Endothelial cell (in vitro differentiated cells): ENCODE results near the gene MYOZ1. TPM values are rescaled to one million over a fixed set of nuclear protein-coding genes. Genes with fewer than 3 reads are reported as not detected.
"Not testable (repeated sequence)": the region's sequence is repeated elsewhere in the genome, so short reads cannot be mapped to it uniquely, and the experiment has no call there.

Source experiments
- DNase-seq: peaks from one replicate; pipeline ENCODE4 v3.0.0; 2021; ENCODE audit warnings: low spot score
- H3K27ac Mint-ChIP-seq: one replicate; pipeline ENCODE4 v1.8.0; 2021; ENCODE audit warnings: mixed read lengths, inconsistent platforms; ENCODE audit not compliant: unreplicated experiment
- H3K27me3 Mint-ChIP-seq: one replicate; pipeline ENCODE4 v1.8.0; 2021; ENCODE audit warnings: mild to moderate bottlenecking, moderate library complexity, mixed read lengths, inconsistent platforms; ENCODE audit not compliant: unreplicated experiment
- H3K36me3 Mint-ChIP-seq: one replicate; pipeline ENCODE4 v1.8.0; 2021; ENCODE audit warnings: mild to moderate bottlenecking, low read depth, mixed read lengths, inconsistent platforms; ENCODE audit not compliant: unreplicated experiment
- H3K4me1 Mint-ChIP-seq: one replicate; pipeline ENCODE4 v1.8.0; 2021; ENCODE audit warnings: mild to moderate bottlenecking, mixed read lengths, inconsistent platforms; ENCODE audit not compliant: unreplicated experiment
- H3K4me3 Mint-ChIP-seq: one replicate; pipeline ENCODE4 v1.8.0; 2021; ENCODE audit warnings: mild to moderate bottlenecking, mixed read lengths, inconsistent platforms; ENCODE audit not compliant: unreplicated experiment
- H3K9me3 Mint-ChIP-seq: one replicate; pipeline ENCODE4 v1.8.0; 2021; ENCODE audit warnings: mixed read lengths, inconsistent platforms; ENCODE audit not compliant: unreplicated experiment
- long read RNA-seq: library from polyadenylated mRNA; unstranded; transcript quantifications from one replicate; pipeline ENCODE4 v2.0.0, GENCODE V29; 2020; ENCODE audit not compliant: unreplicated experiment
- total RNA-seq: library from RNA; stranded (reverse); fragmentation: NEBNext Ultra II Directional; extraction: Animal tissue kit (Norgen Biotek cat#: 25700); gene quantifications from one replicate; pipeline ENCODE4 v1.2.1, GENCODE V29; 2021; ENCODE audit not compliant: unreplicated experiment
- TF ChIP-seq, protein P1 (sequence below): fragments of 200-600 bp; sonication (generic); IDR thresholded peaks from one replicate; pipeline ENCODE4 v1.5.0; 2021; ENCODE audit warnings: antibody characterized with exemption; ENCODE audit not compliant: unreplicated experiment

The MYOZ1 gene, protein sequence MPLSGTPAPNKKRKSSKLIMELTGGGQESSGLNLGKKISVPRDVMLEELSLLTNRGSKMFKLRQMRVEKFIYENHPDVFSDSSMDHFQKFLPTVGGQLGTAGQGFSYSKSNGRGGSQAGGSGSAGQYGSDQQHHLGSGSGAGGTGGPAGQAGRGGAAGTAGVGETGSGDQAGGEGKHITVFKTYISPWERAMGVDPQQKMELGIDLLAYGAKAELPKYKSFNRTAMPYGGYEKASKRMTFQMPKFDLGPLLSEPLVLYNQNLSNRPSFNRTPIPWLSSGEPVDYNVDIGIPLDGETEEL
- 4.0 TPM for total RNA-seq
- long read RNA-seq, partial matches to known transcripts = 0 of 2 reads
- long read RNA-seq, other reads (novel, unspliced or antisense) = 2 of 2 reads

DNA sequence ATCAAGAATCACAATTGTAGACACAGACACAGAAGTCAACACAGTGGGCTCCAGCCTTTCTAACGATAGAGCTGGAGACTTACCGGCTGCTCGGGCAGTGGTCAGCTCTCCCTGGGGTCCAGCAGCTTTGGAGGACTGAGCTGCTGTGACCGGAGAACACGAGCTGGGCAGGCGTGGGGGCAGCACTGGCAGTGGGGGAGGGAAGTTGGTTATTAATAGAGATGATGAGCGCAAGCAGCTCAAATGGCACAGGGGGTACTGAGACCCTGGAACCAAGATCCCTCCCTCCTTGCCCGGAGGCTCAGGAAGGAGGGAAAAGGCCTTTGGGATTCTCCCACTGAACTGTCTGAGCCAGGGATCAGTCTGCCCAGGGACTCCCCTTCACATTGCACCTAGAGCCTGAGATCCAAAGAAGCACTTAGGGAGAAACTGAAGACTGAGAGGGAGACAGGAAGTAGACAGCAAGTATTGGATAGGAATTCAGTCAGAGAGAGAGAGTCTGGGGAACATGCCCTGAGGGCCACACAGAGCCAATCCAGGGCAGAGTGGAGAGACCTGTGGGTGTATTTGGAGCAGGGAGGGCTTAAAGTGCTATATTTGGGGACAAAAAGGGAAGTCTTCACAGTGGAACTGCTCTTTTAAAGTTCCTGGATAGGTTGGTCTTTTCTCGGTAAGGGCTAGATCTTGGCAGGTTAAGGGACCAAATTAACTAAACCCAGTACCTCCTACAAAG is at the start of gene MYOZ1:
Gene MYOZ1, minus strand, starts transcription at position 147 of the 733 bp plus-strand sequence. CDS start 1,457 bp downstream, outside the sequence.
- H3K27ac Mint-ChIP-seq = no peak within 1 kb of the TSS
- TF ChIP-seq, protein P1, sequence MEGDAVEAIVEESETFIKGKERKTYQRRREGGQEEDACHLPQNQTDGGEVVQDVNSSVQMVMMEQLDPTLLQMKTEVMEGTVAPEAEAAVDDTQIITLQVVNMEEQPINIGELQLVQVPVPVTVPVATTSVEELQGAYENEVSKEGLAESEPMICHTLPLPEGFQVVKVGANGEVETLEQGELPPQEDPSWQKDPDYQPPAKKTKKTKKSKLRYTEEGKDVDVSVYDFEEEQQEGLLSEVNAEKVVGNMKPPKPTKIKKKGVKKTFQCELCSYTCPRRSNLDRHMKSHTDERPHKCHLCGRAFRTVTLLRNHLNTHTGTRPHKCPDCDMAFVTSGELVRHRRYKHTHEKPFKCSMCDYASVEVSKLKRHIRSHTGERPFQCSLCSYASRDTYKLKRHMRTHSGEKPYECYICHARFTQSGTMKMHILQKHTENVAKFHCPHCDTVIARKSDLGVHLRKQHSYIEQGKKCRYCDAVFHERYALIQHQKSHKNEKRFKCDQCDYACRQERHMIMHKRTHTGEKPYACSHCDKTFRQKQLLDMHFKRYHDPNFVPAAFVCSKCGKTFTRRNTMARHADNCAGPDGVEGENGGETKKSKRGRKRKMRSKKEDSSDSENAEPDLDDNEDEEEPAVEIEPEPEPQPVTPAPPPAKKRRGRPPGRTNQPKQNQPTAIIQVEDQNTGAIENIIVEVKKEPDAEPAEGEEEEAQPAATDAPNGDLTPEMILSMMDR = no peak
- DNase-seq = no peak
- peaks cover 18% of the 10 kb centered on the region for H3K4me1 Mint-ChIP-seq
- peaks cover 17% of the 10 kb centered on the region for H3K27me3 Mint-ChIP-seq
- peaks cover 4% of the 10 kb centered on the region for H3K36me3 Mint-ChIP-seq
- peak within 1 kb of the TSS; percentile 4 for H3K4me3 Mint-ChIP-seq
- H3K9me3 Mint-ChIP-seq = no peaks in the 10 kb centered on the region

DNA sequence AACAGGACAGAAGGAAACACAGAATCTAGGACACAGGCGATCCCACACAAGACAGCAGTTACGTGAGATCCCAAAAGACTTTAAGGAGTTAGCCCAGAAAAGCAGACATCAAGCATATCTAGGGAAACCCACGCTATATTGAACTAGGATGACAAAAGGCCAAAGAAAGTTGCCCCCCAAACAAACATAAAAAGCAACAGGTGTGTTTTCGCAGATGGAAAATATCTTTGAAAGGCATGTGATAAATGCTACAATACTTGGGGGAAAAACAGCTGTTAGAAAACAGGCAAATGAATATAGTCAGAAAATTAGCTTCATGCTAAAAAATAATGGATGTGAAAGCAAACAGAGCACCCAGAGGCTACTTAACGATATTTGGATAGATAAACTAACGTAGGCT is 49.5 kb upstream of the MYOZ1 start:
- H3K4me1 Mint-ChIP-seq, H3K27me3 Mint-ChIP-seq, H3K36me3 Mint-ChIP-seq, DNase-seq, H3K9me3 Mint-ChIP-seq, H3K27ac Mint-ChIP-seq, H3K4me3 Mint-ChIP-seq: not testable (repeated sequence)

DNA sequence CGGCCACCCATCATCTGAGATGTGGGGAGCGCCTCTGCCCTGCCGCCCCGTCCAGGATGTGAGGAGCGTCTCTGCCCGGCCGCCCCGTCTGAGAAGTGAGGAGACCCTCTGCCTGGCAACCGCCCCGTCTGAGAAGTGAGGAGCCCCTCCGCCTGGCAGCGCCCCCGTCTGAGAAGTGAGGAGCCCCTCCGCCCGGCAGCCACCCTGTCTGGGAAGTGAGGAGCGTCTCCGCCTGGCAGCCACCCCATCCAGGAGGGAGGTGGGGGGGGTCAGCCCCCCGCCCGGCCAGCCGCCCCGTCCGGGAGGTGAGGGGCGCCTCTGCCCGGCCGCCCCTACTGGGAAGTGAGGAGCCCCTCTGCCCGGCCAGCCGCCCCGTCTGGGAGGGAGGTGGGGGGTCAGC is 48.3 kb upstream of the MYOZ1 start:
- not testable (repeated sequence) for H3K27me3 Mint-ChIP-seq, H3K4me1 Mint-ChIP-seq, H3K4me3 Mint-ChIP-seq, H3K27ac Mint-ChIP-seq, H3K9me3 Mint-ChIP-seq, H3K36me3 Mint-ChIP-seq, DNase-seq

DNA sequence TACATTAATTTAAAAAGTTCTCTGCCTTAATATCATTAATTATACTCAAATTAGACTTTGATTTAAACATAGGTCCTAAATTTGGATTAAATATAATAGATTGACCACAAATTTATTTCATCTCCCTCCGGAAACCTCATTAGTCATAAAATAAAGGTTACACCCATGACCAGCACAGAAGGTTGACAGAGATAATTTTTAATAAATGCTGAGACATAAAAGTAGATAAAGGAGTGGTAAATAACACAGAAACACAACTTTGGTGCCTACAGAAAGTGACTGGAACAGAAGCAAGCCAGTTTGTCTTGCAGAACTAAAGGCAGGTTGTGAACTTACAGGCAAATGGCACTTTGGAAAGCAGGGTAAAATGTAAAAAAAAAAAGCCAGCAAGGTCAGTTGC is 46.4 kb upstream of the MYOZ1 start:
- not testable (repeated sequence) for H3K4me1 Mint-ChIP-seq, H3K4me3 Mint-ChIP-seq, H3K27me3 Mint-ChIP-seq, H3K9me3 Mint-ChIP-seq, DNase-seq, H3K27ac Mint-ChIP-seq, H3K36me3 Mint-ChIP-seq

DNA sequence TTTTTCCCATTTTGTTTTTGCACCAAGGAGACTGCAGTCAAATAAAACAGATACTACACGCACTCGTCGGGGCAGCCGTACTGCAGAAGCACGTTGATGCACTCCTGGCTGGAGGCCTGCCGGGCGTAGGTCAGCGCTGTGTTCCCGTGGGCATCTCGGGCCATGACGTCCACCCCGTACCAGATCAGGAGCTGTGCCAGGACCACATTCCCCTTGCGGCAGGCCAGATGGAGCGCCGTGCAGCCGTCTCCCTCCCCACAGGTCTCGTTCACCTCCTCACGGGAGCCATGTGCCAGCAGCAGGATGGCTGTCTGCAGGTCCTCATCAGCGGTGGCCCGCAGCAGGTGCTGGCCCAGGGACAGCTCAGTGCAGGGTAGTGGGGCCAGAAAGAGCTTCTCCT is 33.3 kb upstream of the MYOZ1 start:
- not testable (repeated sequence) for H3K36me3 Mint-ChIP-seq, H3K9me3 Mint-ChIP-seq, DNase-seq, H3K4me3 Mint-ChIP-seq, H3K27me3 Mint-ChIP-seq, H3K27ac Mint-ChIP-seq, H3K4me1 Mint-ChIP-seq

DNA sequence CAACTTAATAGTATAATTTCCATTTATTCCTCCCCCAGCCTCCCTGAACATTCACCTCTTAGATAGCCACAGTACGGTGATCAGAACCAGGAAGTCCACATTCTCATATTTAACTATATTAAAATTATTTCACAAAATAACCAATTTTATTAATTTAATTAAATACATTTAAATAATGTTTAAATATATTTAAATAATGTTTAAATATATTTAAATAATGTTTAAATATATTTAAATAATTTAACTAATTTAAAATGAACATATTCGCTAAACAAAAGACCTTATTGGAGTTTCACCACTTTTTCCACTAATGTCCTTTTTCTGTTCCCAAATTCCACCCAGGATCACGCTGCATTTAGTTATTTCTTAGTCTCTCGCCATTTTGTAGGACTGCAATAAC is 27.1 kb upstream of the MYOZ1 start:
- not testable (repeated sequence) for H3K4me3 Mint-ChIP-seq, DNase-seq, H3K36me3 Mint-ChIP-seq, H3K27ac Mint-ChIP-seq, H3K27me3 Mint-ChIP-seq, H3K9me3 Mint-ChIP-seq
- H3K4me1 Mint-ChIP-seq = peaks cover 18% of the 10 kb centered on the region

DNA sequence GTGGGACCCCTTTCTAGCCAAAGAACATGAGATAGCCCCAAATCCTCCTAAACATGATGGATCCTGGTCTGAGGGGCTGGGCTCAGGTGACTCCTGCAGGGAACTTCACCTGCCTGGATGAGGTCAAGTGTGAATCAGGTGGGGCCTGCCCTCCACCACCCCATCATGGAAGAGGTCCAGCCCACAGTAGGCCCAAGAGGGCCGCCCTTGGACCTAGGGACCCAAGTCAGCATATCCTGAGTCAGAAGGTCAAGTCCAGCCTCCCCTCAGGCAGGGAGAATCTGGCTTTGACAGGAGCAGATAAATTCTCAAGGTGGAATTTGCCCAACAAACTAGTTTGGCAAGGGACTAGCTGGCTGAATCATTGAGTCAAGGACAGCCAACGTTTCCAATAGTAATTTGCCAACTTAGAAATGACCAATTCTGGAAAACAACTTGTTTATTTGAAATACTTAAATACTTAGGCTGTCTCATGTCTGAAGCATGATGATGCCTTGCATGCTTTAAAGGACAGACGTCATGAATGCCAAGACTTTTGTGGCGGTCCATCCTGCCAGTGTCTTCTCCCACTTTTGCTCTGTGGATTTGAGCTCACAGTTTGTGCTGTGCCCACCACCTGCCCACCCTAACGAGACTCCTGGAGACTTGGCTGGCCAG is 25.0 kb upstream of the MYOZ1 start:
- H3K36me3 Mint-ChIP-seq, DNase-seq: not testable (repeated sequence)

DNA sequence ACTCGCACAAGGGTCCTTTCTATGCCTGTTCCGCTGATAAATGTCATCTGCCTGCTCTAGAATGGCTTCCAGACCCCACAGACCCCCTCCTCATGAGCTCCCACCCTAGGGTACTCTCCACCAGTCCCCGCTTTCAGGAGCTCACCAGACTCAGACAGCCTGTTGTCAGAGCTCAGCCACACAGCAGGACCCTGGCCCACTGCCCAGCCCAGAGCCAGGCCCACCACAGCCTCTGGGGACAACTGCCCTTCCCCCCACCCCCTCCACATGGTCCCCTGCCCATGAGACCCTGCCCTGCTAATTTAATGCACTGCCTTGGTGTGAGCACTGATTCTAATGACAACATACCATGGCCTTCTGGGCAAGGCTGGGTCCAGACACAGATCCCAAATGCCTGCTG is 24.3 kb upstream of the MYOZ1 start:
- DNase-seq, H3K9me3 Mint-ChIP-seq, H3K36me3 Mint-ChIP-seq, H3K27ac Mint-ChIP-seq, H3K4me3 Mint-ChIP-seq, H3K27me3 Mint-ChIP-seq: not testable (repeated sequence)
- peaks cover 21% of the 10 kb centered on the region for H3K4me1 Mint-ChIP-seq

More for the DNA sequence above, 25.0 kb upstream of the MYOZ1 start:
- not testable (repeated sequence) for H3K27ac Mint-ChIP-seq, H3K4me3 Mint-ChIP-seq, H3K27me3 Mint-ChIP-seq, H3K9me3 Mint-ChIP-seq
- H3K4me1 Mint-ChIP-seq = peaks cover 16% of the 10 kb centered on the region

DNA sequence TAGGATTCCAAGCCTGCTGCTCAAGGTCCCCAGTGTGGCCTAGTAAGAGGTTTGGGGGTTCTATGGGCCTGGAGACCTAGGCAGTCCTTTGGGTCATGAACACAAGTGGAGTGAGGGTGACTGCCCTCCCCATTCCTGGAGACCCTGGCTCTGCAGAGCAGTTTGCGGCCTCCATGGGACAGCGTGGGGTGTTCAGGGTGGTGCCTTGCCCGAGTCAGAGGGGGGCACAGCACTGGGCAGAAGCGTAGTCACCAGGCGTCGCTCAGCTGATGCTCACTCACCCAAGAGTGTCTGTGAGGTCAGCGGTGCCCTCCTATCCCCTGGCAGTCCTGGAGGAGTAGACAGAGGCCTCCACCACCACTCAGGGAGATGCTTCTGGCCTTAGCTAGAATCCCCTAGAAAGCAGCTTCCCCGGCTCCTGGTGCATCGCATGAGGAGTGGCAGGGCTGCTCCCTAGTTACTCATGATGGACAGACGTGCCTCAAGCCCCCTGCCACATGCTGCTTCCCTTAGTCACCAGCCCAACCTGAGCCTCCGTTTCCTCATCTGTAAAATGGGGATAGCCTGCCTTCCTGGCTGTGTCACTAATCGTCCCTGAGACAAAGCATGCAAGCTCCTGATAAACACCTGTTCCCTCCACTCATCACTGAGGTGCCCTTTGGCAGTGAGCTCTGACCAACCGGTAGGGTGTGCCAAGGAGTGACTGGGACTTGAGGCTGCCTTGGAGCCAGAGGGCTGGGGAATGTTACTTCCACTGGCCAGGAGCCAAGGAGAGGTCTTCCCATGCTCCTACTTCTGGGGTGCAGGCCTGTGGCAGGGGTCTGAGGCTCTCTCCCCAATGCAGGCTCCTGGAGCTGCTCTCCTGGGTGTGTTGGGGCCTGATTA is 23.1 kb upstream of the MYOZ1 start:
- H3K4me3 Mint-ChIP-seq, H3K27me3 Mint-ChIP-seq, H3K9me3 Mint-ChIP-seq, DNase-seq, H3K27ac Mint-ChIP-seq, H3K36me3 Mint-ChIP-seq: not testable (repeated sequence)
- H3K4me1 Mint-ChIP-seq = peaks cover 21% of the 10 kb centered on the region

DNA sequence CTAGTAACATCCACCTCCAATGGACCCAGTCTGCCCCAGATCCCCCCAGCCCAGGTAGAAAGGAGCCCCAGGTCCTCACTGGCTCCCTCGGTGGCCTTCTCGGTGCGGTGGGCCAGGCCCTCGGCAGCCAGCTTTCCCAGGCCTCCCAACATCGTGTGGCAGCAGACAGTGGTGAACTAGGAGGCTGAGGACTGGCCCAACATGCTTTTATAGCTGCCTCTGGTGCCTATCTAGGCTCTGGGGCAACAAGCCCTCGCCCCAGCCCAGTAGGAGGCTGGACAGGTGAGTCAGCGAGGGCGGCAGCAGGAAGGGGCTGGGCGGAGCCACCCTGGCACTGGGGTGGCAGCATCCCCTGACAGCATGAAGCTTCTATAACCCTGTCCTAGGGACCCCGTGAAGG is 22.3 kb upstream of the MYOZ1 start:
- H3K9me3 Mint-ChIP-seq, H3K4me3 Mint-ChIP-seq, H3K27ac Mint-ChIP-seq, H3K36me3 Mint-ChIP-seq, DNase-seq, H3K27me3 Mint-ChIP-seq: not testable (repeated sequence)
- peaks cover 21% of the 10 kb centered on the region for H3K4me1 Mint-ChIP-seq
